Measurements from ENCODE around the gene SPRY1. TPM values are rescaled to one million over a fixed set of nuclear protein-coding genes. Genes with fewer than 3 reads are reported as not detected.

The SPRY1 gene
- polyA plus RNA-seq, 1 donor from 2014 or later: 0.58 TPM

- Histone ChIP-seq H2AFZ (ENCODE audit: low read depth, low read length) (no peak overlapping the region), H3K9me3 (ENCODE audit: low read length) (no peaks in the 10 kb centered on the region), H3K9me2 (ENCODE audit: insufficient read depth, low read length) (no peaks in the 10 kb centered on the region), H3K27me3 (ENCODE audit: insufficient read depth, low read depth, low read length) (no peaks in the 10 kb centered on the region), H3K27ac (ENCODE audit: low read length) (no peak overlapping the region), H3K79me2 (replicated peaks; ENCODE audit: insufficient read depth, low read length) (no peaks in the 10 kb centered on the region), H3K4me3 (ENCODE audit: low read length) (no peak overlapping the region), H3K4me2 (ENCODE audit: low read length) (no peak overlapping the region), H4K20me1 (ENCODE audit: insufficient read depth) (no peaks in the 10 kb centered on the region), H3F3A (ENCODE audit: insufficient read depth, low read length, poor library complexity, severe bottlenecking) (no peaks in the 10 kb centered on the region), H3K9ac (ENCODE audit: low read length) (no peak overlapping the region), H3K36me3 (ENCODE audit: insufficient read depth, low read length) (no peaks in the 10 kb centered on the region)
- TF ChIP-seq POLR2AphosphoS5 (IDR thresholded peaks at IDR 0.05): no peak
- TF ChIP-seq SMC3 (conservative IDR thresholded peaks at IDR 0.05; ENCODE audit: poor library complexity): no peak
- TF ChIP-seq EP300 (conservative IDR thresholded peaks at IDR 0.05; ENCODE audit: poor library complexity, severe bottlenecking): no peak
These were observed 47.0 kb downstream of the SPRY1 start for GRCh38 chr4:123443401-123444289.

GRCh38 chr4:123444290-123444731, 47.7 kb downstream of the SPRY1 start:
- Histone ChIP-seq H3K36me3 (ENCODE audit: insufficient read depth, low read length) (no peaks in the 10 kb centered on the region), H3K4me3 (ENCODE audit: low read length) (no peak overlapping the region), H3K9ac (ENCODE audit: low read length) (no peak overlapping the region), H2AFZ (ENCODE audit: low read depth, low read length) (no peak overlapping the region), H4K20me1 (ENCODE audit: insufficient read depth) (no peaks in the 10 kb centered on the region), H3K9me3 (ENCODE audit: low read length) (no peaks in the 10 kb centered on the region), H3K27me3 (ENCODE audit: insufficient read depth, low read depth, low read length) (no peaks in the 10 kb centered on the region), H3K79me2 (replicated peaks; ENCODE audit: insufficient read depth, low read length) (no peaks in the 10 kb centered on the region), H3K4me2 (ENCODE audit: low read length) (no peak overlapping the region), H3F3A (ENCODE audit: insufficient read depth, low read length, poor library complexity, severe bottlenecking) (no peaks in the 10 kb centered on the region), H3K27ac (ENCODE audit: low read length) (no peak overlapping the region), H3K9me2 (ENCODE audit: insufficient read depth, low read length) (no peaks in the 10 kb centered on the region)
- TF ChIP-seq EP300 (conservative IDR thresholded peaks at IDR 0.05; ENCODE audit: poor library complexity, severe bottlenecking): no peak
- no peak for TF ChIP-seq RAD21 (conservative IDR thresholded peaks at IDR 0.05)
- TF ChIP-seq SMC3 (conservative IDR thresholded peaks at IDR 0.05; ENCODE audit: poor library complexity): no peak
- no peak for TF ChIP-seq TAF1 (IDR thresholded peaks at IDR 0.05; ENCODE audit: low read depth)
- no peak for TF ChIP-seq POLR2AphosphoS5 (IDR thresholded peaks at IDR 0.05)
- TF ChIP-seq REST (IDR thresholded peaks at IDR 0.05; ENCODE audit: borderline replicate concordance): no peak

GRCh38 chr4:123446865-123447474, 50.4 kb downstream of the SPRY1 start:
- H3K27me3 ChIP-seq (ENCODE audit: insufficient read depth, low read depth, low read length): no peaks in the 10 kb centered on the region
- H4K20me1 ChIP-seq (ENCODE audit: insufficient read depth): no peaks in the 10 kb centered on the region
- no peaks in the 10 kb centered on the region for H3K79me2 ChIP-seq (replicated peaks; ENCODE audit: insufficient read depth, low read length)
- H3K36me3 ChIP-seq (ENCODE audit: insufficient read depth, low read length): no peaks in the 10 kb centered on the region
- no peak overlapping the region for H3K27ac ChIP-seq (ENCODE audit: low read length)
- H3K9me3 ChIP-seq (ENCODE audit: low read length): no peaks in the 10 kb centered on the region
- no peak overlapping the region for H3K9ac ChIP-seq (ENCODE audit: low read length)
- H2AFZ ChIP-seq (ENCODE audit: low read depth, low read length): no peak overlapping the region
- H3F3A ChIP-seq (ENCODE audit: insufficient read depth, low read length, poor library complexity, severe bottlenecking): no peaks in the 10 kb centered on the region
- H3K4me3 ChIP-seq (ENCODE audit: low read length): no peak overlapping the region
- no peak for TF ChIP-seq RAD21 (conservative IDR thresholded peaks at IDR 0.05)
- TF ChIP-seq CTCF (IDR thresholded peaks at IDR 0.05; ENCODE audit: poor library complexity, severe bottlenecking): no peak
- TF ChIP-seq EP300 (conservative IDR thresholded peaks at IDR 0.05; ENCODE audit: poor library complexity, severe bottlenecking): no peak
- TF ChIP-seq MXI1 (conservative IDR thresholded peaks at IDR 0.05; ENCODE audit: poor library complexity, severe bottlenecking): no peak
- no peak overlapping the region for H3K4me2 ChIP-seq (ENCODE audit: low read length)
- H3K9me2 ChIP-seq (ENCODE audit: insufficient read depth, low read length): no peaks in the 10 kb centered on the region
